Measurements from ENCODE around the gene TMEM200B.

TMEM200B gene

DNA sequence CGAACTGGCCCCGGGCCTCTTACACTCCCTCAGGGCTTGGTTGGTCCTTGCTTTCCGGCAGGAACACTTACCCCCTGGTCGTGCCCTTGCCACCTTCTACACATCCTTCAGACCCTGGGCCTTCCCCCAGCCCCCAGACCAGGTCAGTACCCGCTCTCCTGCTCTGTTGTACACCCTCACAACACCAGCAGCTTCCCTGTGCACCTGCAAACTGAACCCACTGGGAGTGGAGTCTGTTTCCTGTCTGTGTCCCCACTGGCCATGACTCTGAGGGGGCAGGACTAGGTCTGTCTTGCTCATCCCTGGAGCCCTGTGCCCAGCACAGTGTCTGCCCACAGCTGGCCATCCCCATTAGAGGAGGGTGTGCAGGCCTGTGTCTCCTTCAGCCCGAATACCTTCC is 2.1 kb upstream of the TMEM200B start:
- Mint-ChIP-seq H3K4me3 (peak overlapping the region; percentile 80), H3K27ac (no peak overlapping the region), H3K36me3 (ENCODE audit: low read depth) (no peaks in the 10 kb centered on the region), H3K9me3 (no peaks in the 10 kb centered on the region), H3K4me1 (ENCODE audit: low read depth) (peaks cover 4% of the 10 kb centered on the region), H3K27me3 (ENCODE audit: low read depth) (peaks cover 25% of the 10 kb centered on the region)
- DNase-seq (ENCODE audit: low spot score): no peak

GRCh38 chr1:29125237-29125641 is 1.5 kb upstream of the TMEM200B start:
- no peaks in the 10 kb centered on the region for H3K9me3 Mint-ChIP-seq
- H3K36me3 Mint-ChIP-seq (ENCODE audit: low read depth): peaks cover 2% of the 10 kb centered on the region
- H3K4me3 Mint-ChIP-seq: peak overlapping the region; percentile 80
- peak overlapping the region; percentile 58 for H3K27ac Mint-ChIP-seq
- peaks cover 4% of the 10 kb centered on the region for H3K4me1 Mint-ChIP-seq (ENCODE audit: low read depth)
- H3K27me3 Mint-ChIP-seq (ENCODE audit: low read depth): peaks cover 31% of the 10 kb centered on the region
- no peak for DNase-seq (ENCODE audit: low spot score)

DNA sequence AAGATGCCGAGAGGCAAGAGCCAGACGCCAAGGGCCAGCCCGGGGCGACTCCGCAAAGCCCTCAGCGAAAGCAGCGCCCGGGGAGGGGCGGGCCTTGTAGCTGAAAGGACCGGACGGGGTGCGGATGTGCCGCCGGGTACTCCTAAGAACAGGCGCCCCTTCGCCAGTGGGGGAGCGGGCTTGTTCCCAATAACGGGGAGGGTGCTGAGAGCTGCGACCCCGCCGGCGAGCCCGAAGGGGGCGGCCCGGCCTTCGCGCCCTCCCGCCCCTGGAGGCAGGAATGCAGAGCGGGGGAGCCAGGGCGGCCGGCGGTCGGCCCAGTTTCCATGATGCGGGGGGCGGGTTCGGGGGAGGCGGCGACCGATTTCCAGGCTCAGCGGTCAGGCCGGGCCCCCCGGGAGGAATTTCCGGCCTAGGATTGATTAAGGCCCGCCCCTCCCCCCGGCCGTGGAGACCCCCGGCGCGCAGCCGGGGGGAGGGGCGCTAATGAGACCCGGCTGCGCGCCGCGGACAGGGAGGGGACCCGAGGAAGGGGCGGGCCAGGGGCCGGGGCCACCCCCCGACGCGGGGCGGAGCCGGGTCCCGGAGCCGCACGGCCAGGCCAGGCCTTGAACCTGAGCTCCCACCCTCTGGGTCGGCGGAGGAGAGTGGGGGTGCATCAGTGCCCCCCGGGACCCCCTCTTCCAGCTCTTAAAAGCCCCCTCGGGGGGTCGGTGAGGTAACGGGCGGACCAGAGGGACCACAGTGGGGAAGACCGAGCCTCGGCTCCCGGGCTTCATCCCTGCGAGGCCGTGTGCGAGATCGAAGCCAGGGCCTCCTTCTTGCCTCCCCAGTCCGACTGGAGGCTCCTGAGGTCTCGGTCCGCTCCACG is 898 bp upstream of the TMEM200B start:
- Mint-ChIP-seq H3K4me1 (ENCODE audit: low read depth) (peaks cover 4% of the 10 kb centered on the region), H3K36me3 (ENCODE audit: low read depth) (peaks cover 6% of the 10 kb centered on the region), H3K4me3 (peak overlapping the region; percentile 70), H3K27me3 (ENCODE audit: low read depth) (peaks cover 33% of the 10 kb centered on the region), H3K9me3 (no peaks in the 10 kb centered on the region), H3K27ac (no peak overlapping the region)
- peak; percentile 60 for DNase-seq (ENCODE audit: low spot score)

GRCh38 chr1:29123053-29123886 is 433 bp downstream of the TMEM200B start:
- Mint-ChIP-seq H3K27ac (no peak overlapping the region), H3K9me3 (no peaks in the 10 kb centered on the region), H3K36me3 (ENCODE audit: low read depth) (peaks cover 14% of the 10 kb centered on the region), H3K27me3 (ENCODE audit: low read depth) (peaks cover 33% of the 10 kb centered on the region), H3K4me1 (ENCODE audit: low read depth) (peaks cover 4% of the 10 kb centered on the region), H3K4me3 (peak overlapping the region; percentile 66)
- no peak for DNase-seq (ENCODE audit: low spot score)

DNA sequence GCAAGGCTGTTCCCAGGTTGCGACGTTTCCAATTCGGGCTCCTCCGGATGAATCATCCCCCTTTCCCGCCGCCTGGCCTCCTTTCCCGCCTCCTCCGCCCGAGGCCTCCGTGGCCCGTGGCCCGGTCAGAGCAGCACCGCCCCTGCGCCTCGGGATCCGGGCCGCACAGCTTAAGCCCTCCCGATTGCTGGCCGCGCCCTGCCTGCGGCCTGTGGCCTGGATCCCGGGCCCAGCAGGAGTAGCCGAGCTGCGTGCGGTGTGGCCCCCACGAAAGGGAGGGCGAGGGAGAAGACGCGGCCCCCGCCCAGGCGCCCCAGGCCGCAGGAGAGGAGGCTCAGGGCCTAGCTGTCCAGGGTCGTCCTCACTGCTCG is 1.0 kb downstream of the TMEM200B start:
- no peak for DNase-seq (ENCODE audit: low spot score)
- peaks cover 33% of the 10 kb centered on the region for H3K27me3 Mint-ChIP-seq (ENCODE audit: low read depth)
- no peak overlapping the region for H3K4me3 Mint-ChIP-seq
- no peaks in the 10 kb centered on the region for H3K9me3 Mint-ChIP-seq
- H3K4me1 Mint-ChIP-seq (ENCODE audit: low read depth): peaks cover 4% of the 10 kb centered on the region
- H3K27ac Mint-ChIP-seq: no peak overlapping the region
- peaks cover 14% of the 10 kb centered on the region for H3K36me3 Mint-ChIP-seq (ENCODE audit: low read depth)

- H3K27me3 Mint-ChIP-seq (ENCODE audit: low read depth): peaks cover 33% of the 10 kb centered on the region
- peaks cover 4% of the 10 kb centered on the region for H3K4me1 Mint-ChIP-seq (ENCODE audit: low read depth)
- DNase-seq (ENCODE audit: low spot score): peak; percentile 7
- no peak overlapping the region for H3K27ac Mint-ChIP-seq
- no peak overlapping the region for H3K4me3 Mint-ChIP-seq
- no peaks in the 10 kb centered on the region for H3K9me3 Mint-ChIP-seq
- H3K36me3 Mint-ChIP-seq (ENCODE audit: low read depth): peaks cover 19% of the 10 kb centered on the region
These were observed 1.6 kb downstream of the TMEM200B start for GRCh38 chr1:29121936-29122681.

GRCh38 chr1:29121516-29121935 is 2.2 kb downstream of the TMEM200B start:
- H3K9me3 Mint-ChIP-seq: no peaks in the 10 kb centered on the region
- no peak for DNase-seq (ENCODE audit: low spot score)
- peaks cover 33% of the 10 kb centered on the region for H3K27me3 Mint-ChIP-seq (ENCODE audit: low read depth)
- H3K4me1 Mint-ChIP-seq (ENCODE audit: low read depth): peaks cover 4% of the 10 kb centered on the region
- peaks cover 23% of the 10 kb centered on the region for H3K36me3 Mint-ChIP-seq (ENCODE audit: low read depth)
- no peak overlapping the region for H3K4me3 Mint-ChIP-seq
- H3K27ac Mint-ChIP-seq: no peak overlapping the region

GRCh38 chr1:29120947-29121485 is 2.7 kb downstream of the TMEM200B start:
- Mint-ChIP-seq H3K4me3 (no peak overlapping the region), H3K4me1 (ENCODE audit: low read depth) (peaks cover 4% of the 10 kb centered on the region), H3K9me3 (no peaks in the 10 kb centered on the region), H3K36me3 (ENCODE audit: low read depth) (peaks cover 23% of the 10 kb centered on the region), H3K27ac (no peak overlapping the region), H3K27me3 (ENCODE audit: low read depth) (peaks cover 32% of the 10 kb centered on the region)
- DNase-seq (ENCODE audit: low spot score): peak; percentile 55

GRCh38 chr1:29120367-29120766 is 3.3 kb downstream of the TMEM200B start:
- no peaks in the 10 kb centered on the region for H3K9me3 Mint-ChIP-seq
- peaks cover 25% of the 10 kb centered on the region for H3K27me3 Mint-ChIP-seq (ENCODE audit: low read depth)
- H3K4me1 Mint-ChIP-seq (ENCODE audit: low read depth): peaks cover 2% of the 10 kb centered on the region
- peaks cover 23% of the 10 kb centered on the region for H3K36me3 Mint-ChIP-seq (ENCODE audit: low read depth)
- no peak for DNase-seq (ENCODE audit: low spot score)
- no peak overlapping the region for H3K4me3 Mint-ChIP-seq
- H3K27ac Mint-ChIP-seq: no peak overlapping the region

GRCh38 chr1:29119121-29119929 is 4.4 kb downstream of the TMEM200B start:
- Mint-ChIP-seq H3K27ac (no peak overlapping the region), H3K4me3 (no peak overlapping the region), H3K4me1 (ENCODE audit: low read depth) (no peaks in the 10 kb centered on the region), H3K36me3 (ENCODE audit: low read depth) (peaks cover 25% of the 10 kb centered on the region), H3K27me3 (ENCODE audit: low read depth) (peaks cover 20% of the 10 kb centered on the region), H3K9me3 (no peaks in the 10 kb centered on the region)
- DNase-seq (ENCODE audit: low spot score): no peak

- Mint-ChIP-seq H3K9me3 (no peaks in the 10 kb centered on the region), H3K36me3 (ENCODE audit: low read depth) (peaks cover 29% of the 10 kb centered on the region)
These were observed 6.3 kb downstream of the TMEM200B start for GRCh38 chr1:29117381-29117780.

GRCh38 chr1:29114654-29115053 is 9.0 kb downstream of the TMEM200B start:
- H3K9me3 Mint-ChIP-seq: no peaks in the 10 kb centered on the region
- no peaks in the 10 kb centered on the region for H3K4me1 Mint-ChIP-seq (ENCODE audit: low read depth)
- no peak for DNase-seq (ENCODE audit: low spot score)
- H3K27me3 Mint-ChIP-seq (ENCODE audit: low read depth): no peaks in the 10 kb centered on the region
- peaks cover 30% of the 10 kb centered on the region for H3K36me3 Mint-ChIP-seq (ENCODE audit: low read depth)
- no peak overlapping the region for H3K27ac Mint-ChIP-seq
- H3K4me3 Mint-ChIP-seq: no peak overlapping the region

More at GRCh38 chr1:29117381-29117780, 6.3 kb downstream of the TMEM200B start:
- H3K27ac Mint-ChIP-seq: no peak overlapping the region
- H3K4me3 Mint-ChIP-seq: no peak overlapping the region
- peaks cover 12% of the 10 kb centered on the region for H3K27me3 Mint-ChIP-seq (ENCODE audit: low read depth)
- DNase-seq (ENCODE audit: low spot score): no peak
- no peaks in the 10 kb centered on the region for H3K4me1 Mint-ChIP-seq (ENCODE audit: low read depth)

Measured in T-helper 2 cell treated with Interferon-gamma antibody and Interleukin-4, amounts not matched to agents 5 μg/mL and 100 μg/mL, for 36 hours (primary cell).